GM12865 (cell line): ENCODE results near the gene SLC43A1.

ENCODE experiments used
- DNase-seq: peaks from one replicate; pipeline ENCODE4 v3.0.0; 2010; ENCODE audit warnings: low read depth
- H3K4me3 ChIP-seq: 2 replicates; pipeline ENCODE4 v1.5.1; 2011; ENCODE audit warnings: mild to moderate bottlenecking, low read depth, low read length, control low read depth
- TF ChIP-seq, protein P1 (sequence below): IDR thresholded peaks from 2 replicates; pipeline ENCODE4 v1.5.1; 2011; ENCODE audit warnings: low read length, control low read depth, low read depth, inconsistent platforms; ENCODE audit not compliant: insufficient read depth; ENCODE audit errors: missing control alignments

Gene SLC43A1

DNA sequence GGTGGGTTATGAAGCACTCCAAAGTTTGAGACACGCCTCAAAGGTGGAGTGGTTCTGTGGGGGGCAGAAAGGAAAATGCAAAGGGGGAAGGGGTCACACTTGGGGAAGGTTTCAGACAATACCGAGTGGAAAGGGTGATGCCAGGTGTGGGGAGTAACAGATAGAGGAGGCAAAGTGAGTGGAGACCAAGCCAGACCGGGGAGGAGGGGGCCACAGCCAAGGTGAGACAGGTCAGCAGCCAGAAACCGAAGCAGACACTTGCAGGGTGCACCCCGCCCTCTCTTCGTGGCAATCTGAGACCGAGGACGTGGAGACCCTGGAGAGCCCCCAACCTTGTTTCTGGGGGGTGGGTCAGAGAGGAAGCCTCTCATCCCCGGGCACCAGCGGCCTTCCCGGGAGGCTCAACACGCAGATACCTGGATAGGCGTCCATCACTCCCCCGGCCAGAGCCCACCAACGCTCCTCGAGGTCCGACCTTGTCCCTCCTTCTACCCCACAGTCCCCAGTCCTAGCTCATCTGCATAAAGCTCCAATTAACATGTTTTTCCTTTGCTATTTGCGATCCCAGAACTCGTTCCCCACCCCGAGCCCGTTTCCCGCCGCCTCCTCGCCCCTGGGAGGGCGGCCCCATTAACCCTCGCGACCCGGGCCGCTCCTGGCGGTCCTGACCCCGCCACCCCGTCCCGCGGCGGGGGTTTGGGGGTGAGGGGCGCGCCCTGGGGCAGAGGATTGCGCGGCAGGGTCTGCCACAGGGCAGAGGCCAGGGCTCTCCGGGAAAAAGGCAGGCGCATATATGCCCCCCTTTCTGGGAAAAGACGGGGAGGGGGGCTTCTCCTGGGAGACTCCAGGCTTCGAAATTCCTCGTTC lies 33.4 kb downstream of the SLC43A1 start:
- H3K4me3 ChIP-seq, result no peak overlapping the region
- no peak for DNase-seq
- TF ChIP-seq, protein P1, sequence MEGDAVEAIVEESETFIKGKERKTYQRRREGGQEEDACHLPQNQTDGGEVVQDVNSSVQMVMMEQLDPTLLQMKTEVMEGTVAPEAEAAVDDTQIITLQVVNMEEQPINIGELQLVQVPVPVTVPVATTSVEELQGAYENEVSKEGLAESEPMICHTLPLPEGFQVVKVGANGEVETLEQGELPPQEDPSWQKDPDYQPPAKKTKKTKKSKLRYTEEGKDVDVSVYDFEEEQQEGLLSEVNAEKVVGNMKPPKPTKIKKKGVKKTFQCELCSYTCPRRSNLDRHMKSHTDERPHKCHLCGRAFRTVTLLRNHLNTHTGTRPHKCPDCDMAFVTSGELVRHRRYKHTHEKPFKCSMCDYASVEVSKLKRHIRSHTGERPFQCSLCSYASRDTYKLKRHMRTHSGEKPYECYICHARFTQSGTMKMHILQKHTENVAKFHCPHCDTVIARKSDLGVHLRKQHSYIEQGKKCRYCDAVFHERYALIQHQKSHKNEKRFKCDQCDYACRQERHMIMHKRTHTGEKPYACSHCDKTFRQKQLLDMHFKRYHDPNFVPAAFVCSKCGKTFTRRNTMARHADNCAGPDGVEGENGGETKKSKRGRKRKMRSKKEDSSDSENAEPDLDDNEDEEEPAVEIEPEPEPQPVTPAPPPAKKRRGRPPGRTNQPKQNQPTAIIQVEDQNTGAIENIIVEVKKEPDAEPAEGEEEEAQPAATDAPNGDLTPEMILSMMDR, result no peak

DNA sequence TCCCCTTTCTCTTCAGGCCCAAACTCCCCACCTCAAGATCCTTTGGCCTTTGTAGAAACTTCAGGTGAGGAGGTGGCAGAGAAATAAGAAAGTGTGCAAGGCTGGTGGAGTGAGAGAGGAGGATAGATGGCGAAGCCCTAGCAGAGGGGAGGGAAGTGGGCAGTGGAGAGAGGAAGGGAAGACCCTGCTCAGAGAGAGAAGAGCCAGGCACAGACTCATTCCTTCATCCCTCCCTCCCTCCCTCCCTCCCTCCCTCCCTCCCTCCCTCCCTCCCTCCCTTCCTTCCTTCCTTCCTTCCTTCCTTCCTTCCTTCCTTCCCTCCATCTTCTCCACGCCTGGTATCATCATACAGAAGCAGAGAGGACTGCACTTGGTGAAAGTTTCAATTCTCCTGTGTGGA lies 34.2 kb downstream of the SLC43A1 start:
- no peak for DNase-seq
- no peak overlapping the region for H3K4me3 ChIP-seq
- TF ChIP-seq, protein P1, result no peak

DNA sequence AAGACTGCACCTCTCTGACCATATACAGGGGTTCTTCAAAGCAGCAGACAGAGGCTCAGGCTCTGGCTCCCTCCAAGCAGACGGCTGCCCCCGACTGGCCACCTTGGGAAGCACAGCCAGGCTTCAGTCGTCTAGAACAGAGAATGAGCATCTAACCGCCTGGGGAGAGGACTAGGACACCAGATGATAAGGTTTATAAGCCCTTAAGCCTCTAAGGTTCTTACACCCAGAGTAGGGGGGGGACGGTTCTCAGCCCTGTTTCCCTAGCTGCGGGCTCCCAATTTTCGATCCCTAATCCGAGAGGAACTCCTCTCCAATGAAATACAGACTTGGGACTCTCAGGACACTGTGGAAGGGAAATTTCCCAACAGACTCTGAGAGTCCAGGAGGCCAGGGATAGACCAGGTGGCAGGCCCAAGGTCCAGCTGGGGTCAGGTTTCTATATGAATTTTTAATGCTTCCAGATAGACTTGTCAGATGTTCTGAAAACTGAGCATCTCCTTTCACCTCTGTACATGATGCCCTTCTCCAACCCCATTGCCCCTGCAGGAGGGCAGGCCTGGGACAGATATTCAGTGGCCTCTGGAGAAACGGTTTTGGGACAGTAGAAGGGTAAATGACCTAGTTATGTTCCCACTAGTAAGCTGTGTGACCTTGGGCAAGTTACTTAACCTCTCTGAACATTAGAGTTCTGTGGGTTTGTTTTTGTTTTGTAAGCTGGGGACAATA lies 34.9 kb downstream of the SLC43A1 start:
- peak; percentile 78 for DNase-seq
- H3K4me3 ChIP-seq, result no peak overlapping the region
- TF ChIP-seq, protein P1, result peak; percentile 82

DNA sequence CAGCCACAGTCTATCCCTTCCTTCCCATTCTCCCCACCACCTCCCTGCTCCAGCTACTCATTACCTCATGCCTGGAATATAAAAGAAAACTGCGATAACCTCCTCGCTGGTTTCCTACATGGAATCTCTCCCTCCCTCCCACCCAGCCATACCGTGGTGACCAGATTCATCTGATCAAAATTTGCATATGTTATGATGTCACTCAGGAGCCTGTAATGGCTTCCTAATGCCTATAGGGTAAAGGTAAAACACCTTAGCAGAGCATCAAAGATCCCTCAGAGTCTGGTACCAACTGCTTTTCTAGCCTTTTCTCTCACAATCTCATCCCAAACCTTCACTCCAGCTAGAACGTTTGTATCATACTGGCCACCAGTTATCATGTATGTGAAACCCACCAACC lies 35.6 kb downstream of the SLC43A1 start:
- H3K4me3 ChIP-seq, result no peak overlapping the region
- TF ChIP-seq, protein P1, result no peak
- DNase-seq, result no peak

DNA sequence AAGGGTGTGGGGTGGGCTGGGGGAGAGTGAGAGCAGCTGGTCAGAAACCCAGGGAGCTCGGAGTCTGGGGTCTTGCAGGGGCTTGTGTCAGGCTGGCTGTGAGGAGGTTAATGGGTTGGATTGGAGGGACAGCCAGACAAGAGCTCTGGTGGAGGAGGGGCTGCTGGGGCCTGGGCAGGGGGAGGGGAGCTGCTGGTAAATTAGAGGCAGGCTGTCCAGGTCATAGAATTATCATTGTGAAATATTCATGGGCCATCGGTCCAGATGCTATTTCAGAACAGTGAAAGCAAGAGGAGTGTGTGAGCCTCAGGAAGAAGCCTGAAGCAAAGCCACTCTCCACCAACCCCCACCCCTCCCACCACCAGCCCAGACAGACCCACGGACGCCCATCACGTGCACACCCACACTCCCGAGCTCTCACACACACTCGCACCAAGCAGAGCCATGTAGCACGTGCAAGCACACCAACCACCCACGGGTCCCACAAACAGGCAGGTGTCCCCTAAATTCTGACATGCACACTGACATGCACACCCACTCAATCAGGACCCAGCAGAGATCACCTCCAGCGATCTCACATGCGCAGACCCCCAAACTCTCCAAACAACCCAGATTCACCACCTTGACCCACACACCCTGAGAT lies 36.4 kb downstream of the SLC43A1 start:
- H3K4me3 ChIP-seq, result no peak overlapping the region
- no peak for DNase-seq
- TF ChIP-seq, protein P1, result no peak

DNA sequence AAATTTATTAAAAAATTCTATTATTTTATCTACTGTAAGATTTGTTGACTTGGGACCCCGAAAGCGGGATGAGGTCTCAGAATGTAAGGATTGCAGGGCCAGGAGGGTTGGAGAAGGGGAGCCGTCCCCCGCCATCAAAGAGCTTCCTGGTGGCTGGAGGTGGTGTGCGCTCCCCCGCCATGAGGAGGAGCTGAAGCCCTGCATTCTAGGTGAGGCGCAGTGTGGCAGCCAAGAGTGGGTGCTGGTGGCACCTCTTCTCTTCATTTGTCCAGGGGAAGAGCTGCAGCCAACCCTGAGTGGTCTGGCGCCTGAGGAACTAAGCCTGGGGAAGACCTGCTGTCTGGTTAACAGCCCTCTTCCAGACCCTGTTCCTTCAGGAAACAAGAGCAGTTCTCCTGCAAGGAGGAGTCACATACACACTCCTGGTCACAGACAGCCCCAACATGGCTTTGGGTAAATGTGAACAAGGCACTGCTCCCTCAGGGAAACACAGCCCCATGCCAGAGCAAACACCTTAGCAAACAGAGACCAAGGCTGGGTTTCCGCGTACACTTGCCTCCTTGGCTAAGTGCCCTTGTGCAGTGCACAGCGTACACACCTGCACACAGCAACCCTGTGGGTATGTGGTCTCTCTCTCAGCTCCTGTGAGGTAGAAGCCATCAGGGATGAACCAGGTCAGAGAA lies 37.9 kb downstream of the SLC43A1 start:
- TF ChIP-seq, protein P1, result no peak
- H3K4me3 ChIP-seq, result no peak overlapping the region

More for the DNA sequence above, 37.9 kb downstream of the SLC43A1 start:
- no peak for DNase-seq
